Activated T-cell treated with anti-CD3 and anti-CD28 coated beads, Interleukin-2, amount 50 U/mL, for 24 hours (primary cell): ENCODE measurements around the gene TMC2.
"Not testable (repeated sequence)": the region's sequence is repeated elsewhere in the genome, so short reads cannot be mapped to it uniquely, and the experiment has no call there.

Experiments used
- DNase-seq: peaks from one replicate; pipeline ENCODE4 v3.0.0-alpha.2; 2020
- H3K27ac Mint-ChIP-seq: 2 replicates; pipeline ENCODE4 v1.8.0; 2020; ENCODE audit warnings: mild to moderate bottlenecking, mixed read lengths
- H3K27me3 Mint-ChIP-seq: 2 replicates; pipeline ENCODE4 v1.8.0; 2020; ENCODE audit warnings: mixed read lengths
- H3K36me3 Mint-ChIP-seq: 2 replicates; pipeline ENCODE4 v1.8.0; 2020; ENCODE audit warnings: low read depth, mixed read lengths
- H3K4me1 Mint-ChIP-seq: 2 replicates; pipeline ENCODE4 v1.8.0; 2020; ENCODE audit warnings: low read depth, mixed read lengths
- H3K4me3 Mint-ChIP-seq: 2 replicates; pipeline ENCODE4 v1.8.0; 2020; ENCODE audit warnings: mild to moderate bottlenecking, moderate library complexity, mixed read lengths
- H3K9me3 Mint-ChIP-seq: 2 replicates; pipeline ENCODE4 v1.8.0; 2020; ENCODE audit warnings: mixed read lengths

TMC2 gene

DNA sequence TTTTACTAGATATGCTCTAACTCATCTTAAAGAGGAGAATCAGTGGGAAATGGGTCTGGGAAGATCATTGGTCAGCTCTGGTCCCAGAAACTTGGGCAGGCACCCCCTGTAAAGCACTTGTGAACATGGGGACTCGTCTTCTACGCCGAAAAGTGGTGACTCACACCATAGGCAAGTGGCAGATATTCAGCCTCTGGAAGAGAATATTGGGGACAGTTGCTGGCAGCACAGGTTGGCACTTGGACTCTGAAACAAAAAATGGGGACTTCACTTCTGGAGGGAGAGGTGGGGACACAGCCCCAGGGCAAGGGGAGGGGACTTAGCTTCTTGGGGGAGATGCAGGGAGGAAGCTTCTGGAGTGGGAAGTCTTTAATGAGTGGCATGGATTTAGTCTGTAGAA lies 15.8 kb upstream of the TMC2 start:
- H3K4me1 Mint-ChIP-seq: peaks cover 28% of the 10 kb centered on the region
- H3K27me3 Mint-ChIP-seq: peaks cover 3% of the 10 kb centered on the region
- no peaks in the 10 kb centered on the region for H3K9me3 Mint-ChIP-seq
- H3K36me3 Mint-ChIP-seq: peaks cover 3% of the 10 kb centered on the region
- H3K4me3 Mint-ChIP-seq: no peak overlapping the region
- no peak overlapping the region for H3K27ac Mint-ChIP-seq
- DNase-seq: no peak

DNA sequence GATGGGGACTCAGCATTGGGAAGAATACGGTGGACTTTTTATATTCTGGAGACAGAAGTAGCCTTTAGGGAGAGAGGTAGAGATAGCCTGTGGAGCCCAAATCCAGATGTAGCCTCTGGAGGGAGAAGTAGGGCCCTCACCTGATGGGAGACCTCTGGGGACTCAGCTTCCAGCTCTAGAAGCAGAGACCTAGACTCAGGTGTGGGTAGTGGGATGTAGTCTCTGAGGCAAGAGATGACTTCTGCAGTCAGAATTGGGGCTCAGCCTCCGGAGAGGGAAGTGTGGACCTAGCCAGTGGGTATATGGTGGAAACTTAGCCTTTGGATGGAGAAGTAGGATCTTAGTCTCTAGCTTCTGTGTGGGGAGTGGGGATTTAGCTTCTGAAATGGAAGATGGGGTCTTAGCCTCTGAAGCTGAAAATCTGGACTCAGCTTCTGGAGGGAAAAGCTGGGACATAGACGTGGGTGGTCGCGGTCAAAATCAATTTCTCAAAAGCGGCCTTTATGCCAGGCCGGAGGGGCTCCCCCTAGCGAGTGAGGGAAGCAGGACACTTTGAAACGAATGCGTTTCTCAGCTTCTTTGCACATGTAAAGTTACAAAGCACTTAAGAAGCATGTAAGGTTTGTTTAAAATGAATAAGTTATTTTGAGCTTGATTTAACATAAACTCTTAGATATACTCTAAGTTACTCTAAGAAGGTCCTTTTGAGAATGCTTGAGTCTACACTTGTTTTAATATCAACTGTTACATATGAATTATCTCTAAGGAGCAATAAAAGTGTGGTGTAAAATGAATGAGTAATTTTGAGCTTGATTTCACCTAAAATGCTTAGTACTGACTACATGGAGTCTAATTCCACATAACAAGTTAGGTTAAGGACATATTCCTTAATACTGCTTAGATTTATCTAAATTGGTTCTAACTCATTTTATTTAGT lies 14.7 kb upstream of the TMC2 start:
- Mint-ChIP-seq H3K4me3 (no peak overlapping the region), H3K36me3 (peaks cover 3% of the 10 kb centered on the region), H3K27ac (no peak overlapping the region), H3K4me1 (peaks cover 30% of the 10 kb centered on the region), H3K27me3 (peaks cover 3% of the 10 kb centered on the region), H3K9me3 (no peaks in the 10 kb centered on the region)
- DNase-seq: peak; percentile 70

DNA sequence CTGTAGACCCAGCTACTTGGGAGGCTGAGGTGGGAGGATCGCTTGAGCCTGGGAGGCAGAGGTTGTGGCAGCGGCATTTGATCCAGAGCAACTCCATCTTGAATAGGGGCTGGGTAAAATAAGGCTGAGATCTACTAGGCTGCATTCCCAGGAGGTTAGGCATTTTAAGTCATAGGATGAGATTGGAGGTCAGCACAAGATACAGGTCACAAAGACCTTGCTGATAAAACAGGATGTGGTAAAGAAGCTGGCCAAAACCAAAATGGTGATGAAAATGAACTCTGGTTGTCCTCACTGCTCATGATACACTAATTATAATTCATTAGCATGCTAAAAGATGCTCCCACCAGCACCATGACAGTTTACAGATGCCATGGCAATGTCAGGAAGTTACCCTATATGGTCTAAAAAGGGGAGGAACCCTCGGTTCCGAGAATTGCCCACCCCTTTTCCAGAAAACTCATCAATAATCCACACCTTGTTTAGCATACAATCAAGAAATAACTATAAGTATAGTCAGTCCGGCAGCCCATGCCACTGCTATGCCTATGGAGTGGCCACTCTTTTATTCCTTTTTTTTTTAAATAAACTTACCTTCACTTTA lies 13.4 kb upstream of the TMC2 start:
- not testable (repeated sequence) for H3K27ac Mint-ChIP-seq, H3K27me3 Mint-ChIP-seq, H3K36me3 Mint-ChIP-seq, H3K4me3 Mint-ChIP-seq, H3K9me3 Mint-ChIP-seq, DNase-seq
- H3K4me1 Mint-ChIP-seq: peaks cover 30% of the 10 kb centered on the region

DNA sequence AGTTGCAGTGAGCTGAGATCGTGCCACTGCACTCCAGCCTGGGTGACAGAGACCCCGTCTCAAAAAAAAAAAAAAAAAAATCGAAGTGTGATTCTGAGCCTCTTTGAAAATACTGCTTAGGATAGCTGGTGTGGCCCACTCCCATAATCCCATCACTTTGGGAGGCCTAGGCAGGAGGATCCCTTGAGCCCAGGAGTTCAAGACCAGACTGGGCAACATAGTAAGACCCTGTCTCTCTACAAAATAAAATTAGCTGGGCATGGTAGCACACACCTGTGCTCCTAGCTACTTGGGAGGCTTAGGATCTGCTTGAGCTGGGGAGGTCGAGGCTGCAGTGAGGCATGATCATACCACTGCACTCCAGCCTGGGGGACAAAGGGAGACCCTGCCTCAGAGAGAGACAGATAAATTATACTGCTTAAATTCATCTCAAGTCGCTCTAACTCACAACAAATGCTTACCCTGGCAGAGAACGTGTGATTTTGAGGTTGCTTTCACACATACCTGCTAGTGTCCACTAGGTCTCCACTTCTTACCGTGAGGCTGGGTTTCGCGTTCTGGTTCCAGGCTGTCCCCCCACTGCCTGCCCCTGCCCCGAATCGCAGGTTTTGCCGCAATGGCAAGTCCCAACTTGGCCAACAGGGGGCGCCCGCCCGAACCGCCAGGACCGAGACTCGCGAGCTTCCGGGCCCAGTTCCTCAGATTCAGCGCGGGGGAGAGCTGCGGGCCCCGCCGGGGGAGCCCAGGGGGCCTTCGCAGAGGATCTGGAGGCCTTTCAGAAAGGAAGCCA lies 12.3 kb upstream of the TMC2 start:
- H3K27me3 Mint-ChIP-seq: peaks cover 3% of the 10 kb centered on the region
- peak; percentile 97 for DNase-seq
- H3K36me3 Mint-ChIP-seq: peaks cover 3% of the 10 kb centered on the region
- peak overlapping the region; percentile 92 for H3K27ac Mint-ChIP-seq
- no peaks in the 10 kb centered on the region for H3K9me3 Mint-ChIP-seq
- H3K4me1 Mint-ChIP-seq: peaks cover 26% of the 10 kb centered on the region
- peak overlapping the region; percentile 85 for H3K4me3 Mint-ChIP-seq

DNA sequence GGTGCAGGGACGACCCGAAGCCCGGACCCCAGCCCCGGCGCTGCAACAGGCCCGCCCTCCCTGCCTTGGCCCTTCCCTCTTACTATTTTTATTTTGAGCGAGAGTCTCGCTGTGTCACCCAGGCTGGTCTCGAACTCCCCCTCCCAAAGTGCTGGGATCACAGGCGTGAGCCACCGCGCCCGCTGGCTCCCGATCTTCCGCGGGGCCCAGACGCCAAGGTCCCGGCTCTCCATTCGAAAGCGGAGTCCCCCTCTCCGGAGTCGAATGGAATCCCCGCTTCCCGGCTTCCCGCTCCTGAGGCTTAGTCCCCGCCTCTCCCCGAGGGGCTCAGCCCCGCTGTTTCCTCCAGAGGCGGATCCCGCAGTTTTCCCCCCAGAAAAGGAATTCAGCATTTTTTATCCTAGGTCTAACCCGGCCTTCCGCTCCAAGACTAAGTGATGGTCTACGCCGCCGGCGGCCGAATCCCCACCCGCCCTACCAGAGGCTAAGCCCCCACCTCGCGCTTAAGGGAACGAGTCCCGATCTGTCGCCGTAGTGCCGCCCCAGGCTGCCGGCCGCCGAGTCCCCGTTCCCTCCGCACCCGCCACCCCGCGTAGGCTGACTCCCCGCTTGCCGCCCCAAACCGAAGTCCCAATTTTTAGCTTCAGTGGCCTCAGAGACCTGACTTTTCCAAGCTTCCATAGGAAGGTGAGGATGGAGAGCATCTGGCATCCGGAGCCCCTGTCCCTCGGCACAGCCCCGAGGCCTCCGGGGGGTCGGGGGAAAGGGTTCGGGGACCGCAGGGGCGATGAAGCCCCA lies 11.5 kb upstream of the TMC2 start:
- H3K27ac Mint-ChIP-seq: peak overlapping the region; percentile 92
- peaks cover 25% of the 10 kb centered on the region for H3K4me1 Mint-ChIP-seq
- H3K36me3 Mint-ChIP-seq: peaks cover 3% of the 10 kb centered on the region
- peak overlapping the region; percentile 85 for H3K4me3 Mint-ChIP-seq
- DNase-seq: peak; percentile 73
- H3K27me3 Mint-ChIP-seq: peaks cover 3% of the 10 kb centered on the region
- no peaks in the 10 kb centered on the region for H3K9me3 Mint-ChIP-seq

DNA sequence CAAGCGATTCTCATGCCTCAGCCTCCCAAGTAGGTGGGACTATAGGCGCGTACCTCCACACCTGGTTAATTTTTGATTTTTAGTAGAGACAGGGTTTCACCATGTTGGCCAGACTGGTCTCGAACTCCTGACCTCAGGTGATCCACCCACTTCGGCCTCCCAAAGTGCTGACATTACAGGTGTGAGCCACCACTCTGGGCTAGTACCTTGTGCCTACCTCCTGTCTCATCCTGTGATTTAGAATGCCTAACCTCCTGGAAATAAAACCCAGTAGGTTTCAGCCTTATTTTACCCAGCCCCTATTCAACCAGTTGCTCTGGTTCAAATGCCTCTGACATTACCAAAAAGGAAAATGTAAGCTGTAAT lies 10.2 kb upstream of the TMC2 start:
- not testable (repeated sequence) for H3K9me3 Mint-ChIP-seq, H3K27me3 Mint-ChIP-seq, H3K4me3 Mint-ChIP-seq, H3K27ac Mint-ChIP-seq, DNase-seq, H3K36me3 Mint-ChIP-seq
- H3K4me1 Mint-ChIP-seq: peaks cover 30% of the 10 kb centered on the region

DNA sequence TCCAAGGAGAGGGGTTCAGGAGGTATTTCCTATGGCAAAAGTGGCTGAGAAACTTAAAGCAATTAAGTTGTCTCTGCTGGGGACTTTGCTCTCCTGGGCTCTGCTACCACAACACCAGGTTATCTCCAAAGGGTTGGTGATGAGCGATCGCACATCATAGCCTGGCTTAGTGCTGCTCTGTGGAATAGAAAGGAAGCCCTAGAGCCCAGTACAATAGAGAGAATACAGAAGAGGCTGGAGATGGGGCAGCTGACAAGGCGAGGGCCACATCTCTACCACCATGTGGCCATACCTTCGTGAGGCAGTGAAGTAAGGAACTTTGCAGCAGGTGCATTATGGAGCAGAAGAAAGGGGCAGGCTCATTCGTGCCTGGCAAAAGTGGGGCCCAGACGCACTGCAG lies 8.6 kb upstream of the TMC2 start:
- H3K4me3 Mint-ChIP-seq: no peak overlapping the region
- DNase-seq: no peak
- no peaks in the 10 kb centered on the region for H3K9me3 Mint-ChIP-seq
- H3K36me3 Mint-ChIP-seq: peaks cover 3% of the 10 kb centered on the region
- H3K27ac Mint-ChIP-seq: no peak overlapping the region
- no peaks in the 10 kb centered on the region for H3K27me3 Mint-ChIP-seq
- peaks cover 26% of the 10 kb centered on the region for H3K4me1 Mint-ChIP-seq

DNA sequence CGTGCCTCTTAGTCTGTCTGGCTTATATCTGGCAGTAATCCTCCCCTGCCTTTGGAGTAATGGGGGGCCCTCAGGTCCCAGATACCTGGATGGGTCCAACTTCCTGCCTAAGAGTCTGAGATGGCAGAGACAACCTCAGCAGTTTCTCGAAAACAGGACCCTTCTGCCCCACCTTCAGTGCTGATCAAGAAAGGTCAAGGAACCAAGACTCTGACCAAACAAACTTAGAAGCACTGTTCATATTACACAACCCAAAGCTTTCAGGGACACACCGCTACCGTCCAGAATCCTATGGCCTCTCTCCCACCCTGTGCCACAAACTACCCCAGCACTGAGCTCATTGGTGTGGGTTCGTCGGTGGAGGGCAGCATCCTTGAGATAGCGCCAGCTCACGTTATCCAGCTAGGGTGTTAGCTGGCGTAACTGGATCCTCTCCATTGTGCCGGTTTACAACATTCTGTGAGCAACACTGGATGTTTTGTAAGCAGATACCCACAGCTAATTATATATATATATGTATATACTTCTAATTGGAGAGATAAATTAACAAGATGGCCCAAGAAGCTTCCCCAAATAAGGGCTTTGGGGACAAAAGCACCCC lies 7.6 kb upstream of the TMC2 start:
- H3K4me3 Mint-ChIP-seq: no peak overlapping the region
- no peak overlapping the region for H3K27ac Mint-ChIP-seq
- no peaks in the 10 kb centered on the region for H3K9me3 Mint-ChIP-seq
- peaks cover 6% of the 10 kb centered on the region for H3K27me3 Mint-ChIP-seq
- peaks cover 3% of the 10 kb centered on the region for H3K36me3 Mint-ChIP-seq
- no peak for DNase-seq
- H3K4me1 Mint-ChIP-seq: peaks cover 23% of the 10 kb centered on the region

DNA sequence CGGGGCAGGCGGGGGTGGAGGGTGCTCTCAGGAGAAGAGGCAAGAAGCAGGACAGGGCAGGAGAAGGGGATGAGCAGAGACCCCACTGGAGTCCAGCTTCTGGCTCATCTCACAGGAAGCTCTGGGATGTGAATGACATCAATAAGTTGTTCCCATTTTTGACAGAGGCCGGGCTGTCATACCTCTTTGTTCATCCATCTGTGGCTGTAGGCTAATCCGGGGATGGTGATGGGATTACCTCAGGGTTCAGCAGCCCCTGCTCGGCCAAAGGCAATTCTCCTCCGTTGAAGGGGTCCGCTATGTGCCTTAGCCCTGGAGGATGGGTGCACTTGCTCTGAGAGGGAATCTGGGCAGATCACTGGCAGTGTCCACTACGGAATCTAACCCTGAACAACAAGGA lies 3.3 kb upstream of the TMC2 start:
- Mint-ChIP-seq H3K36me3 (no peaks in the 10 kb centered on the region), H3K4me1 (peaks cover 6% of the 10 kb centered on the region), H3K27me3 (peaks cover 28% of the 10 kb centered on the region), H3K9me3 (no peaks in the 10 kb centered on the region), H3K27ac (no peak overlapping the region), H3K4me3 (no peak overlapping the region)
- no peak for DNase-seq

DNA sequence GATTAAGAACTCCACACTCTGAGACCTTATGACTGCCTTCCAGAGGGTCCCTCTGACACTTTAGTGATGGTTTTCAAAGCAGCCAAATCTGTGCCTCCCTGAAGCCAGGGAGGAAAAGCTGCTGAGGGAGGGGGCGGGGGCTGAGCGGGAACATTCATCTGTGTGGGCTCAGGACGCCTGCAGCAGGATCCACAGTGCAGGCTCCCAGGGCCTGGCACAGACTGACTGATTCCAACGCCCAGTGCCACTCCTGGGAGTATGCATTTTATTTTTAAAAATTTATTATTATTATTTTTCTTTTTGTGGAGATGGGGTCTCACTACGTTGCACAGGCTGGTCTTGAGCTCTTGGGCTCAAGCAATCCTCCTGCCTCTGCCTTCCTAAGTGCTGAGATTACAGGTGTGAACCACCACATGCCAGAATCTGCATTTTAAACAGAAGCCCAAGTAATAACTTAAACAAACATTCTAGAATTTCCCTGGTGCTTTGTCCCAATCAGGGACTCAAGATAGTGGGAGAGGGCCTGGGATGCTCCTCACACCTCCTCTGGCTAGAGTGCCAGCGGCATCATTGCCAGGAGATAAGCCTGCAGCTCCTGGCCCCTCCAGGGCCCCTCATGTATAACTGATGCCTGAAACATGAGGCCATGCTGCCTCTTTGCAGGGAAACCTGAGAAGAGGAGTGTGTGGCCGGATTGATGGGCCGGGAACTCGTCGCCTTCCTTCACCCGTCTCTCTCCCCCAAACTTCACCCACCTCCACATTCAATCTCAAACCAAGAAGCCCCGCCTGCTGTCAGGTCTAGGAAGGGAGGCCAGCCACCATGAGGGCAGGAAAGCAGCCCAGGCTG lies 438 bp upstream of the TMC2 start:
- H3K4me1 Mint-ChIP-seq: no peaks in the 10 kb centered on the region
- DNase-seq: no peak
- H3K4me3 Mint-ChIP-seq: no peak overlapping the region
- peaks cover 44% of the 10 kb centered on the region for H3K27me3 Mint-ChIP-seq
- no peaks in the 10 kb centered on the region for H3K9me3 Mint-ChIP-seq
- no peaks in the 10 kb centered on the region for H3K36me3 Mint-ChIP-seq
- no peak overlapping the region for H3K27ac Mint-ChIP-seq

DNA sequence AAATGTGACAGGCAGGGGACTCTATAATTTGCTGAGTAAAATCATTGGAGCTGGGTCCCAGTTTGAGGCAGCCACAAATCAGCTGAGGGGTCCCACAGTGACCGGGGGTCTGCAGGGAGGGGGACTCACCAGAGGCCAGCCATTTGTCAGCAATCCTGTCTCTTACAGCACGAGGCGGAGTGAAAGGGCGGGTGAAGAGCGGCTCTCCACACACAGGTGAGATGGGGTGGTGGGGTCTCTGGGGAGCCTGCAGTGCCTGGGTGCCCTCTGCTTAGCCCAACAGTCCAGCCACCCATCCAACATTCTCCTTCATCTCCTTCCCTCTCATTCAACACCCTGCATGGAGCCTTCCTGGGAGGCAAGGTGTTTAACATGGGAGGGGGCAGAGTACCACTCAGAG lies 728 bp downstream of the TMC2 start:
- no peaks in the 10 kb centered on the region for H3K9me3 Mint-ChIP-seq
- no peak overlapping the region for H3K27ac Mint-ChIP-seq
- H3K27me3 Mint-ChIP-seq: peaks cover 49% of the 10 kb centered on the region
- H3K4me3 Mint-ChIP-seq: no peak overlapping the region
- no peak for DNase-seq
- no peaks in the 10 kb centered on the region for H3K4me1 Mint-ChIP-seq
- H3K36me3 Mint-ChIP-seq: no peaks in the 10 kb centered on the region

DNA sequence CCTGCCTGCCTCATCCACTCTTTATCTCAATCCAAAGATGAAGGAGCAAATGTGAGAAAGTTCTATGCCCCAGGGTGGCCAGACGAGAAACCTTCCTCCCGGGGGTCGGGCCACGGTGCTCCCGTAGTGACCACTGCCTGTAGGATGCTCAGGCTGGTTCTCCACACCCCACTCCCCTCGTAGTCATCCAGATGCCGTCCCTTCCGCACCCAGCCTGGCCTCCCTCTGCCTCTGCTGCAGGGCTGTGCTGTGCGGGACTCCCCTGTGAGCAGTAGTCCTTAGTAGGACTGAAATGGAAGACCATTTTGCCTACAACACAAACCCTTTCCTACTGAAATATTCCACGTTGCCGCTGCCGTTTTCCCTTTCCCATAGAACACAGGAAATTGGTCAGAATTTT lies 2.0 kb downstream of the TMC2 start:
- Mint-ChIP-seq H3K9me3 (no peaks in the 10 kb centered on the region), H3K27me3 (peaks cover 54% of the 10 kb centered on the region), H3K36me3 (no peaks in the 10 kb centered on the region), H3K4me1 (no peaks in the 10 kb centered on the region), H3K4me3 (no peak overlapping the region), H3K27ac (no peak overlapping the region)
- no peak for DNase-seq

DNA sequence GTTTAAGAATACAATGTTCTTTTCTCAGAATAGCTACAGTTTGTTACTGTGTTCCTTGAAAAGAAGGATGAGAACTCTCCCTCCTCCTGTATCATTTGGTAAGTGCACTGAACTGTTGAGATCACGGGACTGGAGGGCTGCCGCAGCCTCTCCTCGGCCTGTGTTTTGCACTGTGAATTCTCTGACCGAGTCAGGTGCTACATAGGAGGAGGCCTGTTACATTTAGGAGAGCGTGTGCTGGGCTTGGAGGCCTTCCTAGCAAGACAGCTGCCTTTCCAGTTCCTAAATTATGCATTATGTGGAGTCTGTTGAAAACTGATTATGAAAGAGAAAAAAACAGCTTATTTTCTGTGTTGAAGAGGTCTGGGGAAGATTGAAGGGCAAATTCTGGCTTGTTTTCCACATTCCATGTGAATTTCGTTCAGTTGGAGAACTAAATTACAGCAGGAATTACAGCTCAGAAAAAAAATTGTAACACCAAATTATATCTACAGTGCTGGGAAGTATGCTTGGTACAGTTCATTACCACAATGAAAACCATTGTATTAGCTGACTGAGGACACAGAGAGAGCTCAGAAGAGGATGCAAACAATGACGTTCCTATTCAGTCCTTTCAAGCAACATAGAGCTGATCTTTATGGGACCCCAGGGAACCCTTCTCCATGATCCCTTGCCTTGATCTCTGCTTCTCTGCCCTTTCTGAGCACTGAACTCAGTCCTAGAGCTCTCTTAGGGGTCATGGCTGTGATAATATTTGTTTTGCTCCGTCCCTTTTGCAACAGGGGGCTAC lies 2.8 kb downstream of the TMC2 start:
- peaks cover 50% of the 10 kb centered on the region for H3K27me3 Mint-ChIP-seq
- H3K36me3 Mint-ChIP-seq: no peaks in the 10 kb centered on the region
- H3K9me3 Mint-ChIP-seq: no peaks in the 10 kb centered on the region
- no peak overlapping the region for H3K27ac Mint-ChIP-seq
- H3K4me1 Mint-ChIP-seq: no peaks in the 10 kb centered on the region
- DNase-seq: no peak
- no peak overlapping the region for H3K4me3 Mint-ChIP-seq
